NOMO-1 treated with DMSO at 0.1 percent for 48 hours (cell line): ENCODE data around the gene DHX8.

ENCODE experiments used
- DNase-seq: peaks from one replicate; lab custom pipeline; 2025; ENCODE audit not compliant: unreplicated experiment; lab: John Stamatoyannopoulos, UW

DHX8 gene

GRCh38 chr17:43572368-43572980 is 88.7 kb downstream of the DHX8 start:
- DNase-seq = no peak

GRCh38 chr17:43573579-43574321 is 90.0 kb downstream of the DHX8 start:
- DNase-seq = no peak

- DNase-seq = peak; percentile 78
Measured at GRCh38 chr17:43574348-43574747, 90.6 kb downstream of the DHX8 start.

DNA sequence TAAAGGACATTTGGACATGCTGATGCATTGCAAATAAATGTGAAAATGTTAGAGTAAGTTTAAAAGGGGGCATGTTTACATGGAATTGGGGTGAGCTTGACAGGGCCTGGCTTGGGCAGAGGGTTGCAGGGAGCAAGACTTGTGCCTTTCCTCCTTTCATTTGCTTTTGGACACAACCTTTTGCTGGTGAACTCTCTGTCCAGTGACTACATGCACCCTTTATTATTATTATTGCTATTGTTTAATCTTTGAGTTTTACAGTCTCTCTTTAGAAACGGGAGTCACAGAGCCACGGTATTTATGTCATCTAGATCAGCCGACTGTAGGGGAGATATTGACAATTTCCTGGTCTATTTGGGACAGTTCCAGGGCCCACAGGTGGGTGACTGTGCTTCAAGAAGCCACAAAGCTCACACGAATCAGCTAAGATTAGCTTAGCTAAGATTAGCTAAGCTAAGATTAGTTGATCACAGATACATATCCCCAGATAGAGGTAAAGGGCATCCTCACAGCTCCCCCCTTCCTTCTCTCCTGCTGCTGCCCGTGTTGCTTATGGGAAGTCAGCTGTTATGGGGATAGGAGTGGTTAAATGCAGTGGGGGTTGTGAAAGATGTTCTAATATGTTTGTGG is 91.2 kb downstream of the DHX8 start:
- no peak for DNase-seq
